ENCODE measurements around the gene CASQ2. TPM values are rescaled to one million over a fixed set of nuclear protein-coding genes. Genes with fewer than 3 reads are reported as not detected.

Gene CASQ2
- total RNA-seq, 2 experiments from 2014 or later: not detected

- peaks cover 16% of the 10 kb centered on the region for H3K27me3 Mint-ChIP-seq
- no peak overlapping the region for H3K27ac Mint-ChIP-seq
- H3K4me3 Mint-ChIP-seq: no peak overlapping the region
- DNase-seq: no peak
- no peaks in the 10 kb centered on the region for H3K4me1 Mint-ChIP-seq
- H3K9me3 Mint-ChIP-seq: no peaks in the 10 kb centered on the region
- H3K36me3 Mint-ChIP-seq (ENCODE audit: low read depth): no peaks in the 10 kb centered on the region
- ChIA-PET POLR2A (no interaction called here), CTCF (interaction anchor here (1.0 to 1.5 kb wide), 3 partner anchors 54 to 162 kb away, joined by 3 to 15 read pairs (median 4); no protein-coding TSS in a partner anchor)
Observed at GRCh38 chr1:115771094-115771846, 2.8 kb upstream of the CASQ2 start.

DNA sequence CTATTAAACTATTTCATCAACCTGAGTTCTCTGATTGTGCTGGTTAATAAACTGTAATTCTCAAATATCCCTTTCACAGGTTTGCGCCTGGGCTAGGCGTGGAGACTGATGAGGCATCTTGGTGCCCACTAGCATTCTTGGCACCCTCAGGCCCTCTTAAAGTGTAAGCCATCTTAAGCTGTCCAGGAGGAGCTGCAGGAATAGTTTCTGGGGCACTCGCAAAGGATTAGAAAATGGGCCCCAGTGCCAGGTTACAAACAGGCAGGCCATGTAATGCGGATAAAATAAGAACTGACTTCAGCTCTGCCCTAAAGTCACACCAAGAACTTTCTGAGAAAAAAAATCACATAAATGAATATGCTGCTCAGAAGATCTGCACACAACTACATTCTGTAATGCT is 1.1 kb downstream of the CASQ2 start:
- ChIA-PET CTCF (no interaction called here), POLR2A (no interaction called here)
- H3K9me3 Mint-ChIP-seq: no peaks in the 10 kb centered on the region
- no peak for DNase-seq
- H3K27me3 Mint-ChIP-seq: peaks cover 17% of the 10 kb centered on the region
- H3K4me1 Mint-ChIP-seq: no peaks in the 10 kb centered on the region
- no peaks in the 10 kb centered on the region for H3K36me3 Mint-ChIP-seq (ENCODE audit: low read depth)
- H3K27ac Mint-ChIP-seq: no peak overlapping the region
- H3K4me3 Mint-ChIP-seq: no peak overlapping the region

DNA sequence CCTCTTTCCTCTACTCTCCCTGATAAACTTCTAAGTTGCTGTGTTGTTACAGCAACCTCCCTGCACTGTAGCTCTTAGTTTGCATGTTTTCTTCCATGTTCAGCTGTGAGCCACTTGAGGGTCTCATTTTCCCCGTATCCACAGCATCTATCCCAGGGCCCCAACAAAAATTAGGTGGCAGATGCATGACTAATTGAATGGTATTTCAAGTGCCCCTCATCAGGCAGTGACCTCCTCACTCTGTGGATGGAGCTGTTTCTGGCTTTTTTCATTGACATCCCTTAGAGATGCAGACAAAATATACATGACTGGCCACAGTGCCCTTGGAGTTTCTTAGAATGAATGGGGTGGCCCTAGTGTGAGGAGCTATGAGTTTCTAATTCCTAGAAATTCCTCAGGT is 3.4 kb downstream of the CASQ2 start:
- ChIA-PET CTCF (interaction anchor here (0.7 to 1.4 kb wide), 3 partner anchors 59 to 169 kb away, joined by 3 to 7 read pairs (median 3); no protein-coding TSS in a partner anchor), POLR2A (no interaction called here)
- Mint-ChIP-seq H3K9me3 (no peaks in the 10 kb centered on the region), H3K27ac (no peak overlapping the region), H3K4me1 (no peaks in the 10 kb centered on the region), H3K4me3 (no peak overlapping the region), H3K36me3 (ENCODE audit: low read depth) (no peaks in the 10 kb centered on the region), H3K27me3 (peaks cover 15% of the 10 kb centered on the region)
- no peak for DNase-seq

GRCh38 chr1:115764541-115764940 is 4.0 kb downstream of the CASQ2 start:
- H3K27me3 Mint-ChIP-seq: peaks cover 13% of the 10 kb centered on the region
- no peak overlapping the region for H3K4me3 Mint-ChIP-seq
- DNase-seq: no peak

GRCh38 chr1:115762779-115763178 is 5.7 kb downstream of the CASQ2 start:
- Mint-ChIP-seq H3K36me3 (ENCODE audit: low read depth) (no peaks in the 10 kb centered on the region), H3K27me3 (peaks cover 12% of the 10 kb centered on the region), H3K4me3 (no peak overlapping the region), H3K4me1 (no peaks in the 10 kb centered on the region), H3K27ac (no peak overlapping the region), H3K9me3 (no peaks in the 10 kb centered on the region)
- ChIA-PET CTCF (no interaction called here), POLR2A (no interaction called here)
- no peak for DNase-seq

More at GRCh38 chr1:115764541-115764940, 4.0 kb downstream of the CASQ2 start:
- Mint-ChIP-seq H3K4me1 (no peaks in the 10 kb centered on the region), H3K27ac (no peak overlapping the region), H3K36me3 (ENCODE audit: low read depth) (no peaks in the 10 kb centered on the region), H3K9me3 (no peaks in the 10 kb centered on the region)
- POLR2A ChIA-PET: no interaction called here
- CTCF ChIA-PET: interaction anchor here (0.6 to 1.4 kb wide), 3 partner anchors 58 to 555 kb away, joined by 3 to 7 read pairs (median 3); no protein-coding TSS in a partner anchor

DNA sequence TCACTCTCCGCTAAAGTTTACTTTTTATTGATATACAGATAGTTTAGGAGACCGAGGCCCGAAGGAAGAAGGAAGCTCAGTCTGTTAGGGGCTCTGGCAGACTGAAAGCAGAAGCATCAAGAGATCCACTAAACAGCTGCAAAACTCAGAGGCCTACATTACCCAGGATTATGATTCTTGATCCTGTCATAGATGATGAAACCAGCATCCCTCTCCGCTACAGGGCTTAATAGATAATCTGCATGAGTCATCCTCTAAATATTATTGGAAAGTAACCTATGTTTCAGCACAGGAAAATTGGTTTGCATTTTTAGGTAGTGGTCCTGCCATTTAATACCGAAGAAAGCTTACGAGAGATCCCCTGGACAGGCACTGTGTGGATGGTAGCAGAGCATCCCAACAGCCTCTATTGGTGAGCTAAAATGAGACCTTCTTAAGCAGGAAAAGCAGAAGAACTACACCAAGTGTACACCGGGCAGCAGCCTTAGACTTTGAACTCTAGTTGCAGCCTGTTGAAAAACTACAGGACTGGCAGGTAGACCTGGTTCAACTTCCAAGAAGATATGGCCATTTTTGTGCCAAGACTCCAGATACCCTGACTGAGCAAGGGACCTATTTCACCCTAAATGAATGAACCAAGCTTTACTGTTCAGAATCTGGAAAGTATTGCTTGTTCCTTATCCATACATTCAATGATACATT is 6.8 kb downstream of the CASQ2 start:
- H3K4me3 Mint-ChIP-seq: no peak overlapping the region
- CTCF ChIA-PET: no interaction called here
- peaks cover 9% of the 10 kb centered on the region for H3K27me3 Mint-ChIP-seq
- H3K36me3 Mint-ChIP-seq (ENCODE audit: low read depth): no peaks in the 10 kb centered on the region
- H3K27ac Mint-ChIP-seq: no peak overlapping the region
- H3K4me1 Mint-ChIP-seq: no peaks in the 10 kb centered on the region
- no peaks in the 10 kb centered on the region for H3K9me3 Mint-ChIP-seq
- POLR2A ChIA-PET: no interaction called here
- DNase-seq: no peak

DNA sequence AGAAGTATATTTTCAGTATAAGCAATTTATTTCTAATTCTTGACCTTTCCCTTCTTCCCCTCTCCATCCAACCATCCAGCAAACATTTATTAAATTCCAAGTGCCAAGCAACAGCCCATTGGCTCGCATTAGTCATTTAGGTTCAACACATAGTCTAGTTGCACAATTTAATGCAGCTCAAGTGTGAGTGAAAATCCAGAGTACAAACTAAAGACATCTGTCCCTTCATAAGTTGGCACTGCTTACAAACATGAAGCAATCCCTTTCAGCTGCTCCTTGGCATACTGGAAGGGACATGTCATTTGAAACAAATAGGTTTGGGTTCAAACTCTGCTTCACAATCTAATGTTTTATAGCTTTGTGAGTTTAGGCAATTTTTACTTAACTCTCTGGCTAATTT is 10.7 kb downstream of the CASQ2 start:
- peaks cover 2% of the 10 kb centered on the region for H3K27me3 Mint-ChIP-seq
- no peaks in the 10 kb centered on the region for H3K36me3 Mint-ChIP-seq (ENCODE audit: low read depth)
- no peaks in the 10 kb centered on the region for H3K4me1 Mint-ChIP-seq
- no peak overlapping the region for H3K4me3 Mint-ChIP-seq
- CTCF ChIA-PET: no interaction called here
- POLR2A ChIA-PET: no interaction called here
- no peaks in the 10 kb centered on the region for H3K9me3 Mint-ChIP-seq
- DNase-seq: no peak
- H3K27ac Mint-ChIP-seq: no peak overlapping the region

- H3K36me3 Mint-ChIP-seq (ENCODE audit: low read depth): no peaks in the 10 kb centered on the region
- no peak overlapping the region for H3K4me3 Mint-ChIP-seq
- no peaks in the 10 kb centered on the region for H3K9me3 Mint-ChIP-seq
- H3K27me3 Mint-ChIP-seq: peaks cover 4% of the 10 kb centered on the region
- ChIA-PET POLR2A (no interaction called here), CTCF (no interaction called here)
- no peaks in the 10 kb centered on the region for H3K4me1 Mint-ChIP-seq
- no peak for DNase-seq
- no peak overlapping the region for H3K27ac Mint-ChIP-seq
Observed at GRCh38 chr1:115757326-115757725, 11.2 kb downstream of the CASQ2 start.

DNA sequence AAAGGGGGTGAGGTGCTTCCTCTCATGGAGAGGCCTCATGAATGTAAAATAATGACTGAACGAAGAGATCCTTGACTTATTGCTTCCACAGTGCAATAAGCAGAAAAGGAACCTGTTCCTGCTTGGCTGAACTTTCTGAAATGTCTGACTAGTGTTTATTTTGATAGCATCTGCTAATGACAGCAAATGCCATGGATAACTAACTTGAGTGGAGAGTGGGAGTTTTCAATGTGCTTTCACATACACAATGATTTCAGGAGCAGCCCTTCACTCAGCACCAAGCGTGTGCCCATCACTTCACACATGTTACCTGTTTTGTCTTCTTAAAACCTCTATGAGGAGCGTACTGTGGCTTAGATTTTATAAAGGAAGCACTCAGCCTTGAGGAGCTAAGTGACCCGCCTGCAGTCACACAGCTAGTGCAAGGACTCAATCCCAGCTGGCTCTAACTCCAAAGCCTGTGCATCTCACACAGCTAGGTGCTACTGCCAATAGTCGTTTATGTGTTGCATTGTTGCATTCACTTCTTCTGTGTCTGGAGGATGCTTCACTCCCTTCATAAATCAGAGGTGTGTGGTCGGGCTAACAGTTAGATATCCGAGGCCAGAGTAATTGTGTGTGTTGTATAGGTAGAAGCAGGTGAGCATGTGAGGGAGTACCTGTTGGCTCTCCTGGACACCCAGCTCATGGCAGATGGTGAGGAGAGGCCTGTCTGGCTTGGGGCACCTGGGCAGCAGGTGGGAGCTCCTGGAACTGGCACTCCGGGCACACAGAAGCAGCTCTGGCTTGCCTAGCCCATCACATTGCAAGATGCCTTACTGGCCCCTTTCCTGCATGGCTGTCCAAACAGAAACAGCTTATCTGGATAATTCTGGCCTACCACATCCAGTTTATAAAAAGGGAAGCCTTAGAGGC is 12.8 kb downstream of the CASQ2 start:
- ChIA-PET POLR2A (no interaction called here), CTCF (no interaction called here)
- Mint-ChIP-seq H3K9me3 (no peaks in the 10 kb centered on the region), H3K4me1 (no peaks in the 10 kb centered on the region), H3K27ac (no peak overlapping the region), H3K4me3 (no peak overlapping the region), H3K27me3 (peaks cover 4% of the 10 kb centered on the region), H3K36me3 (ENCODE audit: low read depth) (no peaks in the 10 kb centered on the region)
- no peak for DNase-seq

DNA sequence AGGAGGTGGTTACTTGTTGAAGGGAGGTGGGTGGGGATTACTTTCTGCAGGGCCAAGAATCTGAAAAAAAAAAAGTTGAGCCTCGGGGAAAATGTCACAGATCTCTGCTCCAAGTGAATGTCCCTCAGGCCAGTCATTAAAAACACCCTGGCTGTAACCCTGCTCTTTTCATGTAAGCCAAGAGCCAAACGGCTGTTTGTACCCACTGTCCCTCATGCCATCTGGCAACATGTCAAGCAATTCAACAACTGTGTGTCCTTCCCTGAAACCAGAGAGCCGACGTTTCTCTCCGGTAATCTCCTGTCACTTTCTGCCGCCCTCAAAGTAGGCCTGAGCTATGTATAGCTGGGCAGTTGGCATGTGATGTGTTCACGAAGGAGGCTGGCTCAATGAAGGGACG is 14.7 kb downstream of the CASQ2 start:
- H3K27me3 Mint-ChIP-seq: peaks cover 5% of the 10 kb centered on the region
- ChIA-PET POLR2A (no interaction called here), CTCF (no interaction called here)
- no peaks in the 10 kb centered on the region for H3K36me3 Mint-ChIP-seq (ENCODE audit: low read depth)
- H3K4me1 Mint-ChIP-seq: no peaks in the 10 kb centered on the region
- H3K27ac Mint-ChIP-seq: no peak overlapping the region
- no peak for DNase-seq
- no peak overlapping the region for H3K4me3 Mint-ChIP-seq
- H3K9me3 Mint-ChIP-seq: no peaks in the 10 kb centered on the region

DNA sequence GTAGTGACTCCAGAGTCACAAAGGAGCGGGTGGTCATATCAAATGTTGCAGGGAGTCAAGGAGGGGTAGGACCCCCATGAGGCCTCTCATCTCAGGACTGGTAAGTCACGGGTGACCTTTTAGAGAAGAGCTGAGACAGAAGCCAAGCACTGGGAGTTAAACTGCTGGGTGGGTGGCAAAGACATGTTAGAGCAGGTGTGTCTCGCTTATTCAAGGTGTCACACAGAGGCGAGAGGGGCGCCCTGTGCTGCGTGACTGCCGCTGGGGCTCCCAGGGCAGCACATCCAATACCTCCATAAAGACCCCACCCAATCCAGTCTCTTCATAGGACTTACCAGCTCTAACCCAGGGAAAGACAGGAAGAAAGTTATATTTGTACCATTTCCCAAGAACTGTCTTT is 15.2 kb downstream of the CASQ2 start:
- H3K4me1 Mint-ChIP-seq: no peaks in the 10 kb centered on the region
- H3K36me3 Mint-ChIP-seq (ENCODE audit: low read depth): no peaks in the 10 kb centered on the region
- ChIA-PET POLR2A (no interaction called here), CTCF (no interaction called here)
- no peaks in the 10 kb centered on the region for H3K9me3 Mint-ChIP-seq
- peaks cover 9% of the 10 kb centered on the region for H3K27me3 Mint-ChIP-seq
- no peak for DNase-seq
- H3K27ac Mint-ChIP-seq: no peak overlapping the region
- H3K4me3 Mint-ChIP-seq: no peak overlapping the region

- no peaks in the 10 kb centered on the region for H3K36me3 Mint-ChIP-seq (ENCODE audit: low read depth)
- H3K27me3 Mint-ChIP-seq: peaks cover 25% of the 10 kb centered on the region
- no peak for DNase-seq
- CTCF ChIA-PET: no interaction called here
- H3K9me3 Mint-ChIP-seq: no peaks in the 10 kb centered on the region
- no peak overlapping the region for H3K4me3 Mint-ChIP-seq
- POLR2A ChIA-PET: no interaction called here
- H3K27ac Mint-ChIP-seq: no peak overlapping the region
- no peaks in the 10 kb centered on the region for H3K4me1 Mint-ChIP-seq
Observed at GRCh38 chr1:115748401-115749150, 19.9 kb downstream of the CASQ2 start.

All from activated CD4-positive, alpha-beta memory T cell treated with anti-CD3 and anti-CD28 coated beads, Interleukin-2, amount 10 ng/mL, durations not matched to agents 7 days and 5 days (primary cell).